ENCODE measurements around the gene IQCH. TPM values are rescaled to one million over a fixed set of nuclear protein-coding genes. Genes with fewer than 3 reads are reported as not detected.

Gene IQCH
- total RNA-seq, 2 experiments from 2014 or later: 1.2 to 1.7 TPM

DNA sequence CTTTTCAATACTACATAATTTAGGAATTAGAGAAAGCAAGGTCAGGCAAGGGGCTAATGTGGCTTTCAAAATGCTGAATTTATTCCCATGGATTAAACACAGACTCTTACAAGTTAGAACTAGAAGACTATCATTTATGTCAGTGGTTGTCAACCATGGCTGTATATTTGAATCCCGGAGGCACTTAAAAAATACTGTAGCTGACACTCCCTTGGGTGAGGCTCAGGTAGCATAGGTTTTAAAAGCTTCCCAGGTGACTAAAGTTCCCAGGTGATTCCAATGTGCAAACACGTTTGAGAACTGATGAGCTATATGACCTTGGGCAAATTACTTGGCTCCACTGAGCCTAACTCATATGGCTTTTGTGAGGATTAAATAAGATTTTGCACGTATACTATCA is 29.7 kb upstream of the IQCH start:
- TF ChIP-seq, protein P1, sequence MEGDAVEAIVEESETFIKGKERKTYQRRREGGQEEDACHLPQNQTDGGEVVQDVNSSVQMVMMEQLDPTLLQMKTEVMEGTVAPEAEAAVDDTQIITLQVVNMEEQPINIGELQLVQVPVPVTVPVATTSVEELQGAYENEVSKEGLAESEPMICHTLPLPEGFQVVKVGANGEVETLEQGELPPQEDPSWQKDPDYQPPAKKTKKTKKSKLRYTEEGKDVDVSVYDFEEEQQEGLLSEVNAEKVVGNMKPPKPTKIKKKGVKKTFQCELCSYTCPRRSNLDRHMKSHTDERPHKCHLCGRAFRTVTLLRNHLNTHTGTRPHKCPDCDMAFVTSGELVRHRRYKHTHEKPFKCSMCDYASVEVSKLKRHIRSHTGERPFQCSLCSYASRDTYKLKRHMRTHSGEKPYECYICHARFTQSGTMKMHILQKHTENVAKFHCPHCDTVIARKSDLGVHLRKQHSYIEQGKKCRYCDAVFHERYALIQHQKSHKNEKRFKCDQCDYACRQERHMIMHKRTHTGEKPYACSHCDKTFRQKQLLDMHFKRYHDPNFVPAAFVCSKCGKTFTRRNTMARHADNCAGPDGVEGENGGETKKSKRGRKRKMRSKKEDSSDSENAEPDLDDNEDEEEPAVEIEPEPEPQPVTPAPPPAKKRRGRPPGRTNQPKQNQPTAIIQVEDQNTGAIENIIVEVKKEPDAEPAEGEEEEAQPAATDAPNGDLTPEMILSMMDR (IDR thresholded peaks at IDR 0.05): no peak
- Mint-ChIP-seq H3K36me3 (ENCODE audit: low read depth) (peaks cover 23% of the 10 kb centered on the region), H3K27ac (no peak overlapping the region), H3K27me3 (no peaks in the 10 kb centered on the region), H3K4me1 (ENCODE audit: low read depth) (peaks cover 7% of the 10 kb centered on the region), H3K4me3 (no peak overlapping the region), H3K9me3 (no peaks in the 10 kb centered on the region)
- DNase-seq (no peak), ATAC-seq (no peak)
- CTCF ChIA-PET: no interaction called here
- POLR2A ChIA-PET: no interaction called here
- intact Hi-C loops (cut with micrococcal nuclease): no loop called here

DNA sequence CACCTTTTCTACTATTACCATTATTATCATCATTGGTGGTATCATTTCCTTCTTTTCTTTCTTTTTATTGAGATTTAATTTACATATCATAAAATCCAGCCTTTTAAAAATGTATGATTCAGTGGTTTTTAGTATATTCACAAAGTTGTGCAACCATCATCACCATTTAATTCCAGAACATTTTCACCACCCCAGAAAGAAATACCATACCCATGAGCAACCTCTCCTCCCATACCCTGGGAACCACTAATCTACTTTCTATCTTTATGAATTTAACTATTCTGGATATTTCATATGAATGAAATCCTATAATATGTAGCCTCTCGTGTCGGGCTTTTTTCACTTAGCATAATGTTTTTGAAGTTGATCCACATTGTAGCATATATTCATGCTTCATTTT is 29.2 kb upstream of the IQCH start:
- ChIA-PET POLR2A (no interaction called here), CTCF (no interaction called here)
- TF ChIP-seq, protein P1 (IDR thresholded peaks at IDR 0.05): no peak
- no peak for DNase-seq
- Mint-ChIP-seq H3K36me3 (ENCODE audit: low read depth) (peaks cover 25% of the 10 kb centered on the region), H3K27me3 (no peaks in the 10 kb centered on the region), H3K4me3 (no peak overlapping the region), H3K4me1 (ENCODE audit: low read depth) (peaks cover 7% of the 10 kb centered on the region), H3K27ac (no peak overlapping the region), H3K9me3 (no peaks in the 10 kb centered on the region)
- no peak for ATAC-seq
- intact Hi-C loops (cut with micrococcal nuclease): no loop called here

DNA sequence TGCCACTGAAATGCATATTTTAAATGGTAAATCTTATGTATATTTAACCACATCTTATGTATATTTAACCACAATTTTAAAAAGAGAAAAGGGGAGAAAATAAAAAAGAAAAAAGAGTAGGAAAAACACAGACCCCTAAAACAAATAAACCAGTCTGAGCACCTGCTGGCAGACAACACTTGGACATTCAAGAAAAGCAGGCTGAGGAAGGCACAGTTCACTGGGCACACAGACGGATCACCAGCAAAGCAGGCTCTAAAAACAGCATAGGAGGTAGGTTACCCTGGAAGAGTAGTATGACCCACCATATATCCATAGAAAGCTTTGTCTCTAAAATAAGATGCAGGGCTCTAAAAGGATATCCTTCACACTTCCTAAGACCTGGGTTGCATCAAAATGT is 27.2 kb upstream of the IQCH start:
- no peak overlapping the region for H3K4me3 Mint-ChIP-seq
- no peak for DNase-seq
- peaks cover 7% of the 10 kb centered on the region for H3K4me1 Mint-ChIP-seq (ENCODE audit: low read depth)
- ChIA-PET CTCF (no interaction called here), POLR2A (interaction anchor here (1.3 kb wide), 1 partner anchor 93 kb away, joined by 4 read pairs; no protein-coding TSS in a partner anchor)
- H3K27ac Mint-ChIP-seq: no peak overlapping the region
- peaks cover 34% of the 10 kb centered on the region for H3K36me3 Mint-ChIP-seq (ENCODE audit: low read depth)
- H3K9me3 Mint-ChIP-seq: no peaks in the 10 kb centered on the region
- intact Hi-C loops (cut with micrococcal nuclease): no loop called here
- TF ChIP-seq, protein P1 (IDR thresholded peaks at IDR 0.05): no peak
- no peak for ATAC-seq
- no peaks in the 10 kb centered on the region for H3K27me3 Mint-ChIP-seq

DNA sequence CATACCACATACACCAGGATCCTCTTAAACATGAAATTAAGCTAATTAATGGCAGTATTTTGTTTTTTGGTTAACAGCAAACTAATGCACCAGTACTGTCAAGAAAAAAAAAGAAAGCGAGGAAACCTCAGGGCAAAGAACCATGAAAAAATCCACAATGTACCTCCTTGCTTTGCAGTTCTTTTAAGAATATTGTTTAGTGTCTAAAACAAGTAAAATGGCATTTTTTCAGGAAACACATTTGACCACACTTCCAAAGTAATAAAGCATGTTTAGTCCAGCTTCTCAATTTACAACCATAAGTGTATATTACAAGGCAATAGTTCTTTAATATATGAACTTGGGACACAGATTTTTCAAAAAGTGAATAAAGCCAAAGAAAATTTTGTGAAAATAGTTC is 26.7 kb upstream of the IQCH start:
- no peak overlapping the region for H3K27ac Mint-ChIP-seq
- H3K9me3 Mint-ChIP-seq: no peaks in the 10 kb centered on the region
- CTCF ChIA-PET: no interaction called here
- H3K4me3 Mint-ChIP-seq: no peak overlapping the region
- ATAC-seq (no peak), DNase-seq (no peak)
- peaks cover 38% of the 10 kb centered on the region for H3K36me3 Mint-ChIP-seq (ENCODE audit: low read depth)
- POLR2A ChIA-PET: interaction anchor here (1.3 kb wide), 1 partner anchor 93 kb away, joined by 4 read pairs; no protein-coding TSS in a partner anchor
- H3K27me3 Mint-ChIP-seq: no peaks in the 10 kb centered on the region
- intact Hi-C loops (cut with micrococcal nuclease): no loop called here
- peaks cover 7% of the 10 kb centered on the region for H3K4me1 Mint-ChIP-seq (ENCODE audit: low read depth)
- TF ChIP-seq, protein P1 (IDR thresholded peaks at IDR 0.05): no peak

DNA sequence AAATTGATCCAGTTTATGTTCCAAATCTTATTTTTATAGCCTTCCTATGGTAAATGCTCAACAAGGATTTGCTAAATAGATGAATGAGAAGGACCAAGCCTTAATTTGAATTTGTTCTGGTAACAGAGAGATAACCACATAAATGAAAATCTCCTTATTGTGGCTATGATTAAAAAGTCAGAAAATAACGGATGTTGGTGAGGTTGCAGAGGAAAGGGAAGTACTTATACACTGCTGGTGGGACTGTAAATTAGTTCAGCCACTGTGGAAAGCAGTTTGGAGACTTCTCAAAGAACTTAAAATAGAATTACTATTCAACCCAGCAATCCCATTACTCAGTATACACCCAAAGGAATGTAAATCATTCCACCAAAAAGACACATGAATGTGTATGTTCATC is 26.3 kb upstream of the IQCH start:
- ATAC-seq: no peak
- Mint-ChIP-seq H3K4me1 (ENCODE audit: low read depth) (peaks cover 7% of the 10 kb centered on the region), H3K9me3 (no peaks in the 10 kb centered on the region), H3K27me3 (no peaks in the 10 kb centered on the region), H3K27ac (no peak overlapping the region), H3K4me3 (no peak overlapping the region), H3K36me3 (ENCODE audit: low read depth) (peaks cover 42% of the 10 kb centered on the region)
- TF ChIP-seq, protein P1 (IDR thresholded peaks at IDR 0.05): no peak
- CTCF ChIA-PET: no interaction called here
- POLR2A ChIA-PET: no interaction called here
- DNase-seq: no peak
- intact Hi-C loops (cut with micrococcal nuclease): no loop called here
